B cell (primary cell): ENCODE measurements around the gene PARD3. TPM values are rescaled to one million over a fixed set of nuclear protein-coding genes. Genes with fewer than 3 reads are reported as not detected.

Experiments
- ATAC-seq: fragments of 200-7000 bp; cut with Tn5 transposase; one replicate; pipeline ENCODE4 v1.10.0; 2021; ENCODE audit warnings: low read depth, mild to moderate bottlenecking, moderate number of reproducible peaks, moderate library complexity
- CTCF ChIA-PET: fragments of 350-600 bp; sonication (Branson Sonifier 250); formaldehyde crosslinking; loops from one replicate; lab custom pipeline; 2021; ENCODE audit warnings: antibody characterized with exemption, inconsistent platforms; lab: Charles Lee
- POLR2A ChIA-PET: fragments of 350-600 bp; sonication (Branson Sonifier 250); formaldehyde crosslinking; loops from one replicate; lab custom pipeline; 2021; ENCODE audit warnings: antibody characterized with exemption; lab: Charles Lee
- DNase-seq: peaks from one replicate; pipeline ENCODE4 v3.0.0; 2013
- H2AFZ ChIP-seq: 2 replicates; pipeline ENCODE4 v1.6.1; 2012; ENCODE audit warnings: mild to moderate bottlenecking, low read depth, low read length; ENCODE audit not compliant: insufficient read depth, poor library complexity, severe bottlenecking
- H3K27ac ChIP-seq, 2 donors: 1 replicate in 1 of 2; 2 replicates in 1 of 2; pipeline ENCODE4 v1.5.1; 2012 to 2013; ENCODE audit warnings: low read length in 2 of 2, mild to moderate bottlenecking in 2 of 2, moderate library complexity in 1 of 2
- H3K27me3 ChIP-seq, 4 experiments: fragments of 200-600 bp in 1 of 4; sonication (generic) in 1 of 4; replicated peaks in 1 of 4; 1 replicate in 2 of 4; 2 replicates in 2 of 4; pipeline versions ENCODE4 v1.6.1 to v1.7.0; 2013 to 2016; ENCODE audit warnings: low read length in 3 of 4, mild to moderate bottlenecking in 2 of 4, mixed read lengths in 1 of 4, moderate library complexity in 1 of 4; ENCODE audit not compliant: insufficient read depth in 4 of 4, control insufficient read depth in 3 of 4; ENCODE audit errors: control extremely low read depth in 1 of 4
- H3K36me3 ChIP-seq, 2 experiments: replicated peaks in 1 of 2; 1 replicate in 1 of 2; 2 replicates in 1 of 2; pipeline versions ENCODE4 v1.6.1 to v1.7.1; 2013; ENCODE audit warnings: low read length in 1 of 2; ENCODE audit not compliant: insufficient read depth in 2 of 2, control insufficient read depth in 1 of 2; ENCODE audit errors: control extremely low read depth in 1 of 2, extremely low read depth in 1 of 2
- H3K4me1 ChIP-seq, 2 donors: fragments of 200-600 bp in 1 of 2; sonication (generic) in 1 of 2; 1 replicate in 1 of 2; 2 replicates in 1 of 2; pipeline versions ENCODE4 v1.5.1 to v1.6.1; 2013 to 2017; ENCODE audit warnings: low read length in 2 of 2; ENCODE audit not compliant: control insufficient read depth in 2 of 2, insufficient read depth in 2 of 2
- H3K4me2 ChIP-seq: replicated peaks from 2 replicates; pipeline ENCODE3; 2012; ENCODE audit warnings: mild to moderate bottlenecking, low read depth, low read length; ENCODE audit not compliant: poor library complexity, severe bottlenecking
- H3K4me3 ChIP-seq, 5 experiments: fragments of 200-600 bp in 1 of 5; sonication (generic) in 1 of 5; 1 replicate in 3 of 5; 2 replicates in 2 of 5; pipeline versions ENCODE4 v1.5.1 to v1.7.0; 2011 to 2016; ENCODE audit warnings: low read length in 4 of 5, mild to moderate bottlenecking in 4 of 5, low read depth in 2 of 5, control low read depth in 1 of 5, moderate library complexity in 1 of 5; ENCODE audit not compliant: insufficient read depth in 1 of 5; ENCODE audit errors: control extremely low read depth in 1 of 5, extremely low read depth in 1 of 5
- H3K79me2 ChIP-seq: fragments of 200-600 bp; sonication (generic); one replicate; pipeline ENCODE4 v1.6.0; 2016; ENCODE audit warnings: low read length; ENCODE audit not compliant: control insufficient read depth, insufficient read depth
- H3K9ac ChIP-seq: fragments of 200-600 bp; sonication (generic); 2 replicates; pipeline ENCODE4 v1.6.1; 2017; ENCODE audit warnings: mild to moderate bottlenecking, low read length, moderate library complexity
- H3K9me3 ChIP-seq, 3 donors: one replicate each; pipeline versions ENCODE4 v1.6.1 to v1.7.1; 2013; ENCODE audit warnings: low read length in 2 of 3; ENCODE audit not compliant: control insufficient read depth in 2 of 3, insufficient read depth in 1 of 3; ENCODE audit errors: control extremely low read depth in 1 of 3
- H4K20me1 ChIP-seq: 2 replicates; pipeline ENCODE4 v1.6.0; 2012; ENCODE audit warnings: mild to moderate bottlenecking, low read length; ENCODE audit not compliant: insufficient read depth, control insufficient read depth, poor library complexity, severe bottlenecking
- H3K27ac Mint-ChIP-seq: one replicate; pipeline ENCODE4 v1.8.0; 2021; ENCODE audit warnings: mixed read lengths
- H3K27me3 Mint-ChIP-seq: one replicate; pipeline ENCODE4 v1.8.0; 2021; ENCODE audit warnings: mixed read lengths
- H3K4me1 Mint-ChIP-seq: one replicate; pipeline ENCODE4 v1.8.0; 2021; ENCODE audit warnings: mixed read lengths
- H3K4me3 Mint-ChIP-seq: one replicate; pipeline ENCODE4 v1.8.0; 2021; ENCODE audit warnings: mixed read lengths
- H3K9me3 Mint-ChIP-seq: one replicate; pipeline ENCODE4 v1.8.0; 2022; ENCODE audit warnings: mixed read lengths; ENCODE audit not compliant: insufficient read depth
- EZH2 ChIP-seq: IDR thresholded peaks from 2 replicates; pipeline ENCODE4 v1.6.1; 2012; ENCODE audit warnings: borderline replicate concordance, low read depth, mild to moderate bottlenecking, moderate library complexity, low read length; ENCODE audit not compliant: insufficient read depth, poor library complexity, severe bottlenecking
- WGBS: methylation state at CpG from one replicate; pipeline ENCODE4 v1.1.5; 2013; ENCODE audit warnings: missing lambda C conversion rate; ENCODE audit not compliant: insufficient coverage; 5-methylcytosine and 5-hydroxymethylcytosine counted together
- intact Hi-C: fragments of 100-400 bp; cut with micrococcal nuclease; formaldehyde crosslinking; loops from one replicate; pipeline ENCODE4 v1.10.0; 2022
- polyA plus RNA-seq: library from polyadenylated mRNA; depleted of rRNA; stranded (reverse); fragments of >200 nt; gene quantifications from 2 replicates; pipeline ENCODE4 v1.2.3, GENCODE V29; 2012
- total RNA-seq, 2 donors: library from RNA; stranded (reverse); fragments of 120-200 nt in 1 of 2; gene quantifications; 1 replicate in 1 of 2; 2 replicates in 1 of 2; pipeline versions ENCODE4 v1.2.3 to v1.2.4, GENCODE V29; 2013 to 2022
- TF ChIP-seq, protein P1 (sequence below): fragments of 200-600 bp; IDR thresholded peaks from one replicate; pipeline ENCODE4 v1.8.0; 2022; ENCODE audit warnings: antibody characterized with exemption, mild to moderate bottlenecking

PARD3 gene
- total and polyA plus RNA-seq, 2 donors (not counting 1 experiment from before 2014, with no cell fraction given): not detected

DNA sequence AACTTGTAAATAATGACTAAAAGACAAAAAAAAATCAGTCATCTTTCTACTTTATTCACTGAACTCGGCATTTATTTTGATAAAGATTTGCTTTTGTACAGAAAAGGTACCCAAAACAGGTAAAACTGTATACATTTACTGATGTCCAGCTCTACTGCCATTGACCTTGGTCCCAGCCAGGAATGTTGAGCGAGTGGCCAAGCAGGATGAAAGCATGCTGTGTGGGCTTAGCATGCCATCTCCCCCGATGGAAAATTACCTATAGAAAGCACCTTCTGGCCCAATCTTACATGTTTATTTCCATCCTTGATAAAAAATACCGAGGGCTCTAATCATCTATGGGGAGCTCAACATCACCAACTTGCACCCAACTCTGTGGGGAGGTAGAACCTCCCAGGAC is 6.8 kb downstream of the PARD3 start:
- no peaks in the 10 kb centered on the region for H4K20me1 ChIP-seq
- no peaks in the 10 kb centered on the region for H3K4me1 ChIP-seq
- no peak for ATAC-seq
- H3K4me3 Mint-ChIP-seq: no peak overlapping the region
- no peak overlapping the region for H2AFZ ChIP-seq
- ChIA-PET CTCF (no interaction called here), POLR2A (no interaction called here)
- DNase-seq: no peak
- TF ChIP-seq EZH2: no peak
- TF ChIP-seq, protein P1, sequence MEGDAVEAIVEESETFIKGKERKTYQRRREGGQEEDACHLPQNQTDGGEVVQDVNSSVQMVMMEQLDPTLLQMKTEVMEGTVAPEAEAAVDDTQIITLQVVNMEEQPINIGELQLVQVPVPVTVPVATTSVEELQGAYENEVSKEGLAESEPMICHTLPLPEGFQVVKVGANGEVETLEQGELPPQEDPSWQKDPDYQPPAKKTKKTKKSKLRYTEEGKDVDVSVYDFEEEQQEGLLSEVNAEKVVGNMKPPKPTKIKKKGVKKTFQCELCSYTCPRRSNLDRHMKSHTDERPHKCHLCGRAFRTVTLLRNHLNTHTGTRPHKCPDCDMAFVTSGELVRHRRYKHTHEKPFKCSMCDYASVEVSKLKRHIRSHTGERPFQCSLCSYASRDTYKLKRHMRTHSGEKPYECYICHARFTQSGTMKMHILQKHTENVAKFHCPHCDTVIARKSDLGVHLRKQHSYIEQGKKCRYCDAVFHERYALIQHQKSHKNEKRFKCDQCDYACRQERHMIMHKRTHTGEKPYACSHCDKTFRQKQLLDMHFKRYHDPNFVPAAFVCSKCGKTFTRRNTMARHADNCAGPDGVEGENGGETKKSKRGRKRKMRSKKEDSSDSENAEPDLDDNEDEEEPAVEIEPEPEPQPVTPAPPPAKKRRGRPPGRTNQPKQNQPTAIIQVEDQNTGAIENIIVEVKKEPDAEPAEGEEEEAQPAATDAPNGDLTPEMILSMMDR: no peak
- no peak overlapping the region for H3K9ac ChIP-seq
- no peak overlapping the region for H3K27ac ChIP-seq
- no peaks in the 10 kb centered on the region for H3K9me3 Mint-ChIP-seq
- H3K4me1 Mint-ChIP-seq: peaks cover 3% of the 10 kb centered on the region
- H3K36me3 ChIP-seq: no peaks in the 10 kb centered on the region
- H3K27me3 ChIP-seq: peaks cover 0 to 12% (median 0%) of the 10 kb centered on the region in 4 experiments
- H3K79me2 ChIP-seq: no peaks in the 10 kb centered on the region
- intact Hi-C loops: no loop called here
- H3K4me3 ChIP-seq: no peak overlapping the region
- 76% methylated on average over 2 of the region's 4 CpGs for WGBS
- H3K9me3 ChIP-seq: no peaks in the 10 kb centered on the region
- no peak overlapping the region for H3K27ac Mint-ChIP-seq
- peaks cover 40% of the 10 kb centered on the region for H3K27me3 Mint-ChIP-seq
- H3K4me2 ChIP-seq: no peak overlapping the region

DNA sequence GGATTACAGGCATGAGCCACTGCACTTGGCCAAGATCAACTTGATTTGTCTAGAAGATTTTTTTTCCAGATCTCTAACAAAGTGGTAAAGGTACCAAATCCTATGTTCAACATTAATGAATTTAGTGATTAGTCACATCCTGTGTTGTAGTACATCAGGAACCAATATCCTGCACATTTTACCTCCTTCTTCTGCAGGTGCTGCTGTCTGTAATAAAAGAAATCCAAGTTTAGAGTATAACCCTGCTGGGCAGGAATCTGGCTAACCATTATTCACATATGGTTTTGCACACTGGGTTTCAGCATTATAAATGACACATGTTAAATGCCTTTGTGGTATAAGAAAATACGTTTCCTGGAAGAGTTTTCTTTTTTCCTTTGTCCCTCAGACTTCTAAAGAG is 10.8 kb downstream of the PARD3 start:
- H4K20me1 ChIP-seq: no peaks in the 10 kb centered on the region
- no peaks in the 10 kb centered on the region for H3K36me3 ChIP-seq
- H3K4me2 ChIP-seq: no peak overlapping the region
- ChIA-PET CTCF (no interaction called here), POLR2A (no interaction called here)
- Mint-ChIP-seq H3K27me3 (peaks cover 7% of the 10 kb centered on the region), H3K4me1 (peaks cover 2% of the 10 kb centered on the region), H3K4me3 (no peak overlapping the region), H3K9me3 (no peaks in the 10 kb centered on the region), H3K27ac (no peak overlapping the region)
- DNase-seq: no peak
- no CpG with 5 or more reads among the region's 1 CpG for WGBS
- no peak for ATAC-seq
- H3K9me3 ChIP-seq: no peaks in the 10 kb centered on the region
- H3K4me1 ChIP-seq: no peaks in the 10 kb centered on the region
- no peaks in the 10 kb centered on the region for H3K79me2 ChIP-seq
- TF ChIP-seq, protein P1: no peak
- TF ChIP-seq EZH2: no peak
- H2AFZ ChIP-seq: no peak overlapping the region
- intact Hi-C loops: no loop called here
- H3K27ac ChIP-seq: no peak overlapping the region
- no peak overlapping the region for H3K9ac ChIP-seq
- no peak overlapping the region for H3K4me3 ChIP-seq
- H3K27me3 ChIP-seq: peaks cover 0 to 2% (median 0%) of the 10 kb centered on the region in 4 experiments
